H1 (cell line): ENCODE data around the gene RBM47. TPM values are rescaled to one million over a fixed set of nuclear protein-coding genes. Genes with fewer than 3 reads are reported as not detected.
"Not testable (repeated sequence)": the region's sequence is repeated elsewhere in the genome, so short reads cannot be mapped to it uniquely, and the experiment has no call there.

Source experiments
- CTCF ChIA-PET: fragments of 300-600 bp; sonication (Branson Sonifier 250); formaldehyde crosslinking; loops from one replicate; lab custom pipeline; 2021; ENCODE audit not compliant: partially characterized antibody; lab: Charles Lee
- POLR2A ChIA-PET: fragments of 300-600 bp; sonication (Branson Sonifier 250); formaldehyde crosslinking; loops from one replicate; lab custom pipeline; 2021; ENCODE audit warnings: inconsistent platforms; ENCODE audit not compliant: partially characterized antibody; lab: Charles Lee
- DNase-seq, 2 experiments: peaks; one replicate each; pipeline versions ENCODE4 v3.0.0 to v3.0.0-alpha.2; 2010 to 2022; ENCODE audit warnings: low spot score in 2 of 2, low read depth in 1 of 2, mixed read lengths in 1 of 2
- FAIRE-seq: peaks from 2 replicates; lab custom pipeline; 2011; peaks lifted over from hg19 to GRCh38; lab: Jason Lieb, UNC
- H2AFZ ChIP-seq: 2 replicates; pipeline ENCODE4 v1.8.1; 2012; ENCODE audit warnings: low read length, inconsistent platforms
- H2AK5ac ChIP-seq: 2 replicates; pipeline ENCODE4 v1.6.1; 2013; ENCODE audit warnings: low read depth, low read length
- H2BK120ac ChIP-seq: replicated peaks from 2 replicates; pipeline ENCODE3; 2013; ENCODE audit warnings: low read depth, low read length, inconsistent platforms
- H2BK12ac ChIP-seq: 2 replicates; pipeline ENCODE4 v1.6.1; 2013; ENCODE audit warnings: low read depth, low read length
- H2BK15ac ChIP-seq: 2 replicates; pipeline ENCODE4 v1.6.1; 2013; ENCODE audit warnings: low read length
- H2BK20ac ChIP-seq: 2 replicates; pipeline ENCODE4 v1.6.1; 2013; ENCODE audit warnings: low read length
- H2BK5ac ChIP-seq: 2 replicates; pipeline ENCODE4 v1.6.1; 2013; ENCODE audit warnings: low read depth, low read length
- H3K14ac ChIP-seq: 2 replicates; pipeline ENCODE4 v1.6.1; 2013; ENCODE audit warnings: inconsistent platforms; ENCODE audit not compliant: insufficient read length
- H3K18ac ChIP-seq: 2 replicates; pipeline ENCODE4 v1.6.1; 2013; ENCODE audit warnings: low read length; ENCODE audit errors: extremely low read depth
- H3K23ac ChIP-seq: 2 replicates; pipeline ENCODE4 v1.6.1; 2013; ENCODE audit warnings: inconsistent platforms; ENCODE audit not compliant: insufficient read length
- H3K23me2 ChIP-seq: 2 replicates; pipeline ENCODE4 v1.6.1; 2013; ENCODE audit warnings: low read depth, low read length
- H3K27ac ChIP-seq: 2 replicates; pipeline ENCODE4 v1.6.1; 2011; ENCODE audit warnings: low read depth, low read length, inconsistent platforms
- H3K27me3 ChIP-seq, 4 experiments: replicated peaks in 1 of 4; 1 replicate in 1 of 4; 2 replicates in 3 of 4; pipeline versions ENCODE4 v1.6.1 to v1.8.1; 2011 to 2013; ENCODE audit warnings: low read length in 3 of 4, mild to moderate bottlenecking in 3 of 4, inconsistent platforms in 2 of 4, mixed read lengths in 2 of 4, moderate library complexity in 1 of 4; ENCODE audit not compliant: control insufficient read depth in 3 of 4, insufficient read depth in 3 of 4; ENCODE audit errors: extremely low read depth in 1 of 4
- H3K36me3 ChIP-seq, 4 experiments: 2 replicates each; pipeline versions ENCODE4 v1.6.1 to v1.8.1; 2011 to 2013; ENCODE audit warnings: mild to moderate bottlenecking in 4 of 4, low read length in 3 of 4, moderate library complexity in 2 of 4, control low read depth in 1 of 4, inconsistent platforms in 1 of 4; ENCODE audit not compliant: insufficient read depth in 4 of 4, control insufficient read depth in 2 of 4
- H3K4ac ChIP-seq: replicated peaks from 2 replicates; pipeline ENCODE3; 2013; ENCODE audit warnings: low read length, low read depth, mixed read lengths, inconsistent platforms; ENCODE audit not compliant: insufficient read length
- H3K4me1 ChIP-seq, 4 experiments: replicated peaks in 1 of 4; 1 replicate in 1 of 4; 2 replicates in 3 of 4; pipeline versions ENCODE4 v1.6.1 to v1.8.1; 2011 to 2013; ENCODE audit warnings: low read length in 3 of 4, inconsistent platforms in 2 of 4, mixed read lengths in 1 of 4; ENCODE audit not compliant: insufficient read depth in 4 of 4, control insufficient read depth in 3 of 4
- H3K4me2 ChIP-seq, 2 experiments: 2 replicates each; pipeline versions ENCODE4 v1.6.1 to v1.8.1; 2011 to 2013; ENCODE audit warnings: low read depth in 2 of 2, low read length in 2 of 2, control low read depth in 1 of 2, inconsistent platforms in 1 of 2, mild to moderate bottlenecking in 1 of 2; ENCODE audit not compliant: insufficient read depth in 1 of 2
- H3K4me3 ChIP-seq, 4 experiments: fragments of 200-600, 300-600 bp in 1 of 4; sonication (generic), shearing (Covaris generic), sonication (Bioruptor Twin) in 1 of 4; 2 replicates each; pipeline versions ENCODE4 v1.5.1 to v1.8.1; 2011 to 2016; ENCODE audit warnings: low read length in 4 of 4, low read depth in 3 of 4, control low read depth in 2 of 4, inconsistent platforms in 2 of 4, mild to moderate bottlenecking in 2 of 4, mixed read lengths in 1 of 4, moderate library complexity in 1 of 4; ENCODE audit not compliant: insufficient read depth in 2 of 4; ENCODE audit errors: extremely low read depth in 1 of 4
- H3K56ac ChIP-seq: replicated peaks from 2 replicates; pipeline ENCODE3; 2013; ENCODE audit warnings: low read depth, mild to moderate bottlenecking, mixed read lengths, low read length, inconsistent platforms; ENCODE audit not compliant: insufficient read length
- H3K79me1 ChIP-seq: 2 replicates; pipeline ENCODE4 v1.6.1; 2013; ENCODE audit warnings: low read depth, low read length, control low read depth
- H3K79me2 ChIP-seq, 2 experiments: 2 replicates each; pipeline versions ENCODE4 v1.6.1 to v1.8.1; 2012 to 2013; ENCODE audit warnings: low read length in 2 of 2, mild to moderate bottlenecking in 2 of 2, inconsistent platforms in 1 of 2; ENCODE audit not compliant: insufficient read depth in 2 of 2, control insufficient read depth in 1 of 2
- H3K9ac ChIP-seq, 4 experiments: replicated peaks in 1 of 4; 1 replicate in 1 of 4; 2 replicates in 3 of 4; pipeline versions ENCODE4 v1.6.1 to v1.8.1; 2011 to 2013; ENCODE audit warnings: low read depth in 3 of 4, low read length in 3 of 4, control low read depth in 2 of 4, mild to moderate bottlenecking in 2 of 4, moderate library complexity in 2 of 4, inconsistent platforms in 1 of 4; ENCODE audit errors: extremely low read depth in 1 of 4
- H3K9me3 ChIP-seq, 2 experiments: 2 replicates each; pipeline versions ENCODE4 v1.6.1 to v1.8.1; 2012 to 2013; ENCODE audit warnings: mild to moderate bottlenecking in 2 of 2, moderate library complexity in 2 of 2, control low read depth in 1 of 2, inconsistent platforms in 1 of 2, low read depth in 1 of 2, low read length in 1 of 2, mixed read lengths in 1 of 2; ENCODE audit not compliant: insufficient read depth in 2 of 2
- H4K20me1 ChIP-seq, 2 experiments: replicated peaks in 1 of 2; 2 replicates each; pipeline versions ENCODE3 to v1.8.1; 2011 to 2013; ENCODE audit warnings: inconsistent platforms in 2 of 2, low read length in 2 of 2, mild to moderate bottlenecking in 1 of 2; ENCODE audit not compliant: insufficient read depth in 2 of 2, control insufficient read depth in 1 of 2
- H4K5ac ChIP-seq: 2 replicates; pipeline ENCODE4 v1.6.1; 2013; ENCODE audit warnings: low read length, low read depth, mixed read lengths, inconsistent platforms; ENCODE audit not compliant: insufficient read length
- H4K8ac ChIP-seq: 2 replicates; pipeline ENCODE4 v1.8.0; 2013; ENCODE audit warnings: mild to moderate bottlenecking, moderate library complexity, low read length, inconsistent platforms; ENCODE audit not compliant: insufficient read depth; ENCODE audit errors: extremely low read depth
- H4K91ac ChIP-seq: replicated peaks from 2 replicates; pipeline ENCODE3; 2013; ENCODE audit warnings: low read length, mixed read lengths, inconsistent platforms; ENCODE audit not compliant: insufficient read length
- WGBS, 2 experiments: shearing (Covaris generic) in 1 of 2; methylation state at CpG; one replicate each; pipeline versions ENCODE4 v1.1.6 to v1.1.7; 2013 to 2015; ENCODE audit warnings: low lambda C conversion rate in 2 of 2, mixed read lengths in 2 of 2, inconsistent platforms in 1 of 2, low coverage in 1 of 2, missing lambda C conversion rate in 1 of 2; ENCODE audit not compliant: insufficient replicate concordance in 2 of 2, insufficient coverage in 1 of 2, insufficient read length in 1 of 2; ENCODE audit errors: extremely low coverage in 1 of 2, missing lambda C conversion rate in 1 of 2; 5-methylcytosine and 5-hydroxymethylcytosine counted together
- polyA plus RNA-seq, 7 experiments: library from polyadenylated mRNA; depleted of rRNA in 3 of 7; stranded (reverse) in 5 of 7; unstranded in 2 of 7; fragments of >200 nt in 5 of 7; fragments of 200-250 nt in 2 of 7; gene quantifications; 1 replicate in 5 of 7; 2 replicates in 1 of 7; 4 replicates in 1 of 7; pipeline versions ENCODE4 v1.2.1 to v1.2.3, GENCODE V29; 2011 to 2013; ENCODE audit warnings: missing spikeins in 2 of 7, mixed read lengths in 2 of 7
- total RNA-seq: library from RNA; stranded (reverse); fragmentation: NEBNext Ultra II Directional; extraction: Animal tissue kit (Norgen Biotek cat#: 25700); gene quantifications from 2 replicates; pipeline ENCODE4 v1.2.1, GENCODE V29; 2021

Gene RBM47
- total and polyA plus RNA-seq, 2 of the 8 experiments (the other 6 are each of a cell fraction or from before 2014, with no cell fraction given) = 42.8 to 78.9 TPM

DNA sequence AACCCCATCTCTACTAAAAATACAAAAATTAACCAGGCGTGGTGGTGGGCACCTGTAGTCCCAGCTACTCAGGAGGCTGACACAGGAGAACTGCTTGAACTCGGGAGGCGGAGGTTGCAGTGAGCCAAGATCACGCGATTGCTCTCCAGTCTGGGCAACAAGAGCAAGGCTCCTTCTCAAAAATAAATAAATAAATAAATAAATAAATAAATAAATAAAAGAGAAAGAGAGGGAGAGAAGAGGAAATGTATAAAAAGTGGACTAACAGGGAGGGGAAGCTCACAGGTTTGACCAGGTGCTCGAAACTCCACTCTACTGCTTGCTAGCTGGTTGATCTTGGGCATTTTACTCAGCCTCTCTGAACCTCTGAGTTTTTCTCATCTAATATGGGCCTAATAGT is 84.2 kb downstream of the RBM47 start:
- H4K20me1 ChIP-seq, DNase-seq: not testable (repeated sequence)
- WGBS, 2 experiments = 94% methylated on average over 6 of the region's 6 CpGs; no CpG with 5 or more reads in 1 of the 2 experiments

More for the DNA sequence above, 84.2 kb downstream of the RBM47 start:
- H2BK12ac ChIP-seq, H4K91ac ChIP-seq, H3K27ac ChIP-seq, H2BK5ac ChIP-seq, H3K4ac ChIP-seq, H2AK5ac ChIP-seq, H3K4me3 ChIP-seq, H3K18ac ChIP-seq, H3K9me3 ChIP-seq, H3K4me1 ChIP-seq, H3K56ac ChIP-seq, H3K9ac ChIP-seq, H2BK20ac ChIP-seq, H3K23ac ChIP-seq, H2BK120ac ChIP-seq, H3K27me3 ChIP-seq, FAIRE-seq, H4K8ac ChIP-seq, H2AFZ ChIP-seq, H3K23me2 ChIP-seq, H2BK15ac ChIP-seq, H4K5ac ChIP-seq, H3K14ac ChIP-seq, H3K79me1 ChIP-seq, POLR2A ChIA-PET, H3K4me2 ChIP-seq: not testable (repeated sequence)
- H3K36me3 ChIP-seq = peaks cover 2 to 13% (median 8%) of the 10 kb centered on the region in 4 experiments; a peak in 7 of 8 replicates
- peaks cover 0 to 37% of the 10 kb centered on the region in 2 experiments; a peak in 2 of 4 replicates for H3K79me2 ChIP-seq
- CTCF ChIA-PET = interaction anchor here (0.7 to 1.1 kb wide), 2 partner anchors 43 to 166 kb away, joined by 3 read pairs; no protein-coding TSS in a partner anchor
